T-helper 2 cell treated with Interferon-gamma antibody and Interleukin-4, amounts not matched to agents 5 μg/mL and 100 μg/mL, for 36 hours (primary cell): ENCODE results near the gene C3orf18.

Source experiments
- DNase-seq: peaks from one replicate; pipeline ENCODE4 v3.0.0; 2021; ENCODE audit warnings: low spot score
- H3K27ac Mint-ChIP-seq: one replicate; pipeline ENCODE4 v1.8.0; 2021; ENCODE audit warnings: mild to moderate bottlenecking, mixed read lengths
- H3K27me3 Mint-ChIP-seq: one replicate; pipeline ENCODE4 v1.8.0; 2021; ENCODE audit warnings: low read depth, mixed read lengths
- H3K36me3 Mint-ChIP-seq: one replicate; pipeline ENCODE4 v1.8.0; 2021; ENCODE audit warnings: low read depth, mixed read lengths
- H3K4me1 Mint-ChIP-seq: one replicate; pipeline ENCODE4 v1.8.0; 2021; ENCODE audit warnings: low read depth, mixed read lengths
- H3K4me3 Mint-ChIP-seq: one replicate; pipeline ENCODE4 v1.8.0; 2022; ENCODE audit warnings: mild to moderate bottlenecking, moderate library complexity, mixed read lengths
- H3K9me3 Mint-ChIP-seq: one replicate; pipeline ENCODE4 v1.8.0; 2021; ENCODE audit warnings: mixed read lengths

The C3orf18 gene

DNA sequence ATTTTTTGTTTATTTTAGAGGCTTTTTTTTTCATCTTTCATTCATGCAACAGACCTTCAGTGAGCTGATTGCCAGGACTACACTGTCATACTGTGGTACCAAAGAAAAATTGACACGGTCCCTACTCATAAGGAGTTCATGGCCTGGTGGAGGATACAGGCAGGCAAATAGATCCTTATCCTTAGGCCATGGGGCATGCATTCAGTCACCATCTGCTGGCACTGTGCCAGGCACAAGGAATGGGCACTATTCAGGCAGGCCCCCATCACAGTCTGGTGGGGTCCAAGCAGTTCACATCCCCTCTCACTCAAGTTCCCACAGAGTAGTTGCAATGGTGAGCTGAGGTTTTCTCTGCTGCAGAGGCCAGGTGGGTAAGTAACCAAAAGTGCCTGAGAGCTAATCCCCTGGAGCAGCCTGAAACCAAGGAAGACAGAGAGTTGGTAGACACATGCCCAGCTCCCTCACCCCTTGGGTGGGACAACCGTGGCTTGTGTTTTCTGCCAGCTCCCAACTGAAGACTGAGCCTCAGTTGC lies 26.8 kb upstream of the C3orf18 start:
- Mint-ChIP-seq H3K27me3 (no peaks in the 10 kb centered on the region), H3K9me3 (no peaks in the 10 kb centered on the region), H3K4me3 (no peak overlapping the region), H3K36me3 (peaks cover 33% of the 10 kb centered on the region), H3K27ac (peak overlapping the region; percentile 81), H3K4me1 (peaks cover 69% of the 10 kb centered on the region)
- DNase-seq, result no peak

GRCh38 chr3:50592568-50592967 lies 25.0 kb upstream of the C3orf18 start:
- Mint-ChIP-seq H3K4me1 (peaks cover 72% of the 10 kb centered on the region), H3K36me3 (peaks cover 31% of the 10 kb centered on the region), H3K9me3 (no peaks in the 10 kb centered on the region), H3K27ac (peak overlapping the region; percentile 97), H3K4me3 (peak overlapping the region; percentile 77), H3K27me3 (no peaks in the 10 kb centered on the region)
- DNase-seq, result no peak

DNA sequence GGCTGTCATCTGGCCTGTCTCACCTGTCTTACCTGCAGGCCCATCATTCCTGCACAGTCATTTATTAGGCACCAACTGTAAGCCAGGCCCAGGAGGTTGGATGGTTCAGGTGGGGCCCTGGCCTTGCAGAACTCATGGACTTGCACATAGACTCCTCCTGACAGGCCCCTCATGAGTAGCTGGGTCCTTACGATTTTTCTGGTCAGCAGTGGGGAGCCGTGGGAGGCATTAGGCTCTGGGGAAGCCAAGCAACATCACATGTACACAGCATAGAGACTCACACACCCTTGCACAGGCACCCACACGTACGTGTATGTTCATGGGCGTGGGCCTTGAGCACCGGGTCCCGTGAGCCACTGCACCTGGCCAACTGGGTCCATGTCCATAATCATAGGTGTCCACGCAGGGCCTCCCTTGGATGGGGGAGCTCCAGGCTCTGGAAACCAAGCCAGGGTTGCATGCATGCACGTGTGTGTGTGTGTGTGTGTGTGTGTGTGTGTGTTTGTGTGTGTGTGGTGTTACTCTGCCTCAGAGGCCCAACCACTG lies 23.7 kb upstream of the C3orf18 start:
- Mint-ChIP-seq H3K4me3 (peak overlapping the region; percentile 74), H3K4me1 (peaks cover 81% of the 10 kb centered on the region), H3K9me3 (no peaks in the 10 kb centered on the region), H3K27ac (peak overlapping the region; percentile 97), H3K36me3 (peaks cover 28% of the 10 kb centered on the region), H3K27me3 (no peaks in the 10 kb centered on the region)
- no peak for DNase-seq

DNA sequence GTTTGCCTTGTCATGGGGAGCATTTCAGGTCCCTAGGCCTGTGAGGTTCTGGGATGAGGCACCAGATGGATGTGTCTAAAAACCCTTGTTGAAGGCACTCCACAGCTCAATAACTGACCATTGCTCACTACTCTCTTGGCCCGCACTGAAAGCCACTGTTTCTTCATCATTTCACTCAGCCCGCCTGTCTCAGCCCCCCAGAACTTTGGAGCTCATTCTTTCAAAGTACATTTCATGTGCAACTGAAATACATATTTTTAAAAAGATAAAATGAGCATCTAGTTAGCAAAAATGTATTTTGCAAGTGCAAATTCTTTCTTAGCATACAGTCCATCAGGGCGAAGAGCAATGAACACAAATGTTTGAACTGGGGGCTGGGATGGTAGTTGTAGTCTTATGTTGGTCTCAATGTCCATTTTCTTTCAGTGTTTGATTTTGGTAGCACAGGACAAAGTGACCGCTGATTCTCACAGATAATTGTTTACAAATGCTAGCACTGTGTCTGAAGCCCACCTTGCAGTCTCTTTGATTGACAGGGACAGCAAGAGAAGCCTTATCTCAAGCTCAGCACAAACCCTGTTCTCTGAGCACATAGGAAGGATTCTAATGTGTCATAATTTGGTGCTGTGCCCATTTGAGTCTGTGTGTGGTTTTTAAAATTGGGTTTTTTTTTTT lies 21.3 kb upstream of the C3orf18 start:
- Mint-ChIP-seq H3K4me3 (peak overlapping the region; percentile 52), H3K4me1 (peaks cover 75% of the 10 kb centered on the region), H3K9me3 (no peaks in the 10 kb centered on the region), H3K27ac (peak overlapping the region; percentile 97), H3K27me3 (no peaks in the 10 kb centered on the region), H3K36me3 (peaks cover 22% of the 10 kb centered on the region)
- DNase-seq, result no peak

DNA sequence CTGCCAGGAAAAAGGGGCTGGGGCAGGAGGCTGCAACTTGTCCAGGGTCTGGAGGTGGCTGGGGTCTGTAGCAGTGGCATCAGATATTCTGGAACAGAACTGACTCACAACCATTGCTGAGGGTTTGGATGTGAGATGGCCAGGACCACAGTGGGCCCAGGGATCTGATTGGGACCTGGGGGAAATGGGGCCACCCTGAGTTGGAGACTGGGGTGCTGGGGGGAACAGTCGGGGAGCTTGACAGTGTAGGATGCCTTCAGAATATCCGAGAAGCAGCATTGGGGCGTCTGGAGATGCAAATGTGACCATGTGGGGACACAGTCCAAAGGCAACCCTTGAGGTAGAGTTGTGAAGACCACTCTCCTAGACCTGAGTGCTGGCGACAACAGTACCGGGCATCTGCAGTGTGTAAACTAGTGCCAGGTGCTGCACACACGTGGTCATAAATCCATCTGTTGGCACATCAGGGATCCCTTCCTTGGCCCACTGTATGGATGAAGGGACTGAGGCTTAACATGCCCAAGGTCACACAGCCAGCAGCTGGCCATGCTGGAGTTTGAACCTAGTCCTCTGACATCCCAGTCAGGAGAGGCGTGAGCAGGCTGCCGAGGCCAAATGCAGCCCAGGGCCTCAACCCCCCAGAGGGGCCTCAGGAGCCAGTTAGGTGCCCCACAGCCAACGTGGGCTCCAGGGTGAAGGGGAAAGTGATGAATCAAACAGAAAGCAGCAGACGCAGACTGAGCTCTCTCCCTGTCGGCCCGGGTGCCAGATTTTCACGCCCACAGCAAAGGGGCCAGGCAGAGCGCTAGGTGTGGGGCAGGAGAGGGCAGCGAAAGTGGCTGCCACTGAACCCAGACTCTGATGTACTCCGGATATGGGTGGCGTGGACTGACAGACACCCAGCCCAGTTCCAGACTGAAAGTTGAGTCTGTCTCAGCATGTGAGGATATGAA lies 20.5 kb upstream of the C3orf18 start:
- H3K27me3 Mint-ChIP-seq, result no peaks in the 10 kb centered on the region
- H3K9me3 Mint-ChIP-seq, result no peaks in the 10 kb centered on the region
- H3K4me1 Mint-ChIP-seq, result peaks cover 73% of the 10 kb centered on the region
- peaks cover 26% of the 10 kb centered on the region for H3K36me3 Mint-ChIP-seq
- peak overlapping the region; percentile 97 for H3K27ac Mint-ChIP-seq
- H3K4me3 Mint-ChIP-seq, result peak overlapping the region; percentile 60
- peak; percentile 91 for DNase-seq

- Mint-ChIP-seq H3K9me3 (no peaks in the 10 kb centered on the region), H3K27ac (peak overlapping the region; percentile 97), H3K36me3 (peaks cover 24% of the 10 kb centered on the region), H3K27me3 (no peaks in the 10 kb centered on the region), H3K4me1 (peaks cover 66% of the 10 kb centered on the region), H3K4me3 (peak overlapping the region; percentile 34)
- DNase-seq, result no peak
Observed at GRCh38 chr3:50587373-50587772, 19.8 kb upstream of the C3orf18 start.

- H3K27ac Mint-ChIP-seq, result peak overlapping the region; percentile 97
- H3K4me1 Mint-ChIP-seq, result peaks cover 64% of the 10 kb centered on the region
- no peaks in the 10 kb centered on the region for H3K27me3 Mint-ChIP-seq
- peaks cover 25% of the 10 kb centered on the region for H3K36me3 Mint-ChIP-seq
- H3K4me3 Mint-ChIP-seq, result no peak overlapping the region
- DNase-seq, result no peak
- no peaks in the 10 kb centered on the region for H3K9me3 Mint-ChIP-seq
Observed at GRCh38 chr3:50586763-50587070, 19.2 kb upstream of the C3orf18 start.

GRCh38 chr3:50585919-50586762 lies 18.6 kb upstream of the C3orf18 start:
- Mint-ChIP-seq H3K27ac (peak overlapping the region; percentile 97), H3K4me1 (peaks cover 64% of the 10 kb centered on the region), H3K9me3 (no peaks in the 10 kb centered on the region), H3K36me3 (peaks cover 31% of the 10 kb centered on the region), H3K27me3 (no peaks in the 10 kb centered on the region), H3K4me3 (no peak overlapping the region)
- peak; percentile 68 for DNase-seq

- peaks cover 64% of the 10 kb centered on the region for H3K4me1 Mint-ChIP-seq
- no peaks in the 10 kb centered on the region for H3K27me3 Mint-ChIP-seq
- no peak overlapping the region for H3K4me3 Mint-ChIP-seq
- peaks cover 42% of the 10 kb centered on the region for H3K36me3 Mint-ChIP-seq
- peak overlapping the region; percentile 58 for H3K27ac Mint-ChIP-seq
- H3K9me3 Mint-ChIP-seq, result no peaks in the 10 kb centered on the region
- no peak for DNase-seq
Observed at GRCh38 chr3:50584391-50584790, 16.8 kb upstream of the C3orf18 start.

DNA sequence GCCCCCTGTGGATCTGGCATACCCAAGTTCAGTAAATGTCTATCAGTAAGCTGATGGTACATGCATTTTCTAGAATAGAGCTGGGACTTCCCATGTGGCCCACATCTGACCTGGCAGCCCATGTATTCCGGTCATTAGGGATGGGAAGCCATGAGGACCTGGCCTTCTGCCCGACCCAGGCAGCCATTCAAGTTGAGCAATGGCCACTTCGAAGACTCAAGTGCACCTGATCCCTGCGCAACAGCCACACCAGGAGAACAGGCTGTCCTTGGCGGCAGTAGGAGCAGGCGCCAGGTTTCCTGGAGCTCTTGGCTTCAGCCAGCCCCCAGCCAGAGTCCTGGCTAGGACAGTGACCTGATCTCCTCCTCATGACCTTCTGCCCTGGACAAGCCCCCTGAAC lies 16.4 kb upstream of the C3orf18 start:
- Mint-ChIP-seq H3K4me3 (no peak overlapping the region), H3K9me3 (no peaks in the 10 kb centered on the region), H3K27me3 (no peaks in the 10 kb centered on the region), H3K4me1 (peaks cover 65% of the 10 kb centered on the region), H3K36me3 (peaks cover 44% of the 10 kb centered on the region), H3K27ac (peak overlapping the region; percentile 64)
- no peak for DNase-seq

- H3K4me3 Mint-ChIP-seq, result no peak overlapping the region
- H3K27me3 Mint-ChIP-seq, result no peaks in the 10 kb centered on the region
- no peak for DNase-seq
- H3K9me3 Mint-ChIP-seq, result no peaks in the 10 kb centered on the region
- H3K4me1 Mint-ChIP-seq, result peaks cover 51% of the 10 kb centered on the region
- peaks cover 55% of the 10 kb centered on the region for H3K36me3 Mint-ChIP-seq
- peak overlapping the region; percentile 77 for H3K27ac Mint-ChIP-seq
Observed at GRCh38 chr3:50582083-50582482, 14.5 kb upstream of the C3orf18 start.

- Mint-ChIP-seq H3K9me3 (no peaks in the 10 kb centered on the region), H3K4me3 (no peak overlapping the region), H3K27me3 (no peaks in the 10 kb centered on the region), H3K27ac (peak overlapping the region; percentile 85), H3K4me1 (peaks cover 51% of the 10 kb centered on the region), H3K36me3 (peaks cover 60% of the 10 kb centered on the region)
- DNase-seq, result no peak
Observed at GRCh38 chr3:50581459-50581842, 13.9 kb upstream of the C3orf18 start.

GRCh38 chr3:50580683-50581458 lies 13.3 kb upstream of the C3orf18 start:
- Mint-ChIP-seq H3K27ac (peak overlapping the region; percentile 85), H3K27me3 (no peaks in the 10 kb centered on the region), H3K4me3 (no peak overlapping the region), H3K9me3 (no peaks in the 10 kb centered on the region), H3K4me1 (peaks cover 55% of the 10 kb centered on the region), H3K36me3 (peaks cover 65% of the 10 kb centered on the region)
- DNase-seq, result no peak
